NB4 (cell line): ENCODE results near the gene HNF1B.

ENCODE experiments used
- CTCF ChIP-seq: IDR thresholded peaks from one replicate; pipeline ENCODE4 v1.5.1; 2012; ENCODE audit warnings: low read depth, low read length
- MAX ChIP-seq: IDR thresholded peaks from 2 replicates; pipeline ENCODE4 v1.6.1; 2011; ENCODE audit warnings: low read depth, low read length

- no peak for TF ChIP-seq MAX
- TF ChIP-seq CTCF, result no peak
These were observed 8.4 kb downstream of the HNF1B start for GRCh38 chr17:37736428-37736827.
